HG03342 (cell line): ENCODE measurements around the gene CLEC17A.
A peak's percentile ranks its signal among the peaks of the same experiment; 100 is the strongest.
"Not testable (repeated sequence)": the region's sequence is repeated elsewhere in the genome, so short reads cannot be mapped to it uniquely, and the experiment has no call there.

ENCODE experiments used
- ATAC-seq: cut with Tn5 transposase; IDR thresholded peaks from one replicate; pipeline ENCODE4 v1.9.1; 2021; ENCODE audit warnings: mild to moderate bottlenecking, moderate library complexity; ENCODE audit not compliant: unreplicated experiment

CLEC17A gene, protein sequence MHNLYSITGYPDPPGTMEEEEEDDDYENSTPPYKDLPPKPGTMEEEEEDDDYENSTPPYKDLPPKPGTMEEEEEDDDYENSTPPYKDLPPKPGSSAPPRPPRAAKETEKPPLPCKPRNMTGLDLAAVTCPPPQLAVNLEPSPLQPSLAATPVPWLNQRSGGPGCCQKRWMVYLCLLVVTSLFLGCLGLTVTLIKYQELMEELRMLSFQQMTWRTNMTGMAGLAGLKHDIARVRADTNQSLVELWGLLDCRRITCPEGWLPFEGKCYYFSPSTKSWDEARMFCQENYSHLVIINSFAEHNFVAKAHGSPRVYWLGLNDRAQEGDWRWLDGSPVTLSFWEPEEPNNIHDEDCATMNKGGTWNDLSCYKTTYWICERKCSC

DNA sequence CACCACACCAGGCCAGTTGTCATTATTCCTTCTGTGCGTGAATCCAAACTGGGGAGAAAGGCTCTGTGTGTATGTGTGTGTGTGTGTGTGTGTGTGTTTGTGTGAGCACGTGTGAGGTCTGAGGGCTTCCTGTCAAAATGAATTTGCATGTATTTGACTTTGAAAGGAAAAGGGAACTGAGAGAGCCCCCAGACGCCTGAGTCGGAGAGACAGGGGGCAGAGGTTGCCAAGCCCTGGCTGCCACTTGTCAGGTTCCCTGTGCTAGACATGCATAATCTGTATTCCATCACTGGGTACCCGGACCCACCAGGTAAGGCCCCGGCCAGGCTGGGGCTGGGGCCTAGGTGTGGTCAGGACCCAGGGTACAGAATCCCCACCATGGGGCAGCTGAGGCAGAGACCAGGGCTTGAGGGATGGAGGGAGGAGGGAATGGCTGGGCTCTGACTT lies at the start of gene CLEC17A:
Gene CLEC17A, plus strand, starts transcription at position 191 of the 447 bp plus-strand sequence. Its CDS starts 77 bp downstream, at position 268.
- no peak for ATAC-seq

DNA sequence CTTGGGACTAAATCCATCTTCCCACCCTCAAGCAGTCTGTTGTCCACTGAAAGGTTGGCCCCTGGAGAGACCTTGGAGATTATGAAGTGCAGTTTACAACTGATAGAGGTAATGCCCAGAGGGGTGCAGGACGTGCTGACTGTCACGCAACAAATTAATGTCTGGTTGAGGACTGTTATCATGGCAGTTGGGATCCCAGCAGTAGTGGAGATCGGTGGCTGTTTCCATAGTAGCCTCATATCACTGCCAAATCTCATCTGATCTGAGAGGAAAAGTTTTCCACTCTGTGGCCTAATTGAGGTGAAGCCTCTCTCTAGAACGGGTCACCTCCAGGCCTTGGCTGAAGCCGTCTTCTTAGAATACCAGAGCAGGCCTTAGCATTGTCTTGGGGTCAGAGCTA lies 49.4 kb upstream of the CLEC17A start:
- ATAC-seq: no peak

DNA sequence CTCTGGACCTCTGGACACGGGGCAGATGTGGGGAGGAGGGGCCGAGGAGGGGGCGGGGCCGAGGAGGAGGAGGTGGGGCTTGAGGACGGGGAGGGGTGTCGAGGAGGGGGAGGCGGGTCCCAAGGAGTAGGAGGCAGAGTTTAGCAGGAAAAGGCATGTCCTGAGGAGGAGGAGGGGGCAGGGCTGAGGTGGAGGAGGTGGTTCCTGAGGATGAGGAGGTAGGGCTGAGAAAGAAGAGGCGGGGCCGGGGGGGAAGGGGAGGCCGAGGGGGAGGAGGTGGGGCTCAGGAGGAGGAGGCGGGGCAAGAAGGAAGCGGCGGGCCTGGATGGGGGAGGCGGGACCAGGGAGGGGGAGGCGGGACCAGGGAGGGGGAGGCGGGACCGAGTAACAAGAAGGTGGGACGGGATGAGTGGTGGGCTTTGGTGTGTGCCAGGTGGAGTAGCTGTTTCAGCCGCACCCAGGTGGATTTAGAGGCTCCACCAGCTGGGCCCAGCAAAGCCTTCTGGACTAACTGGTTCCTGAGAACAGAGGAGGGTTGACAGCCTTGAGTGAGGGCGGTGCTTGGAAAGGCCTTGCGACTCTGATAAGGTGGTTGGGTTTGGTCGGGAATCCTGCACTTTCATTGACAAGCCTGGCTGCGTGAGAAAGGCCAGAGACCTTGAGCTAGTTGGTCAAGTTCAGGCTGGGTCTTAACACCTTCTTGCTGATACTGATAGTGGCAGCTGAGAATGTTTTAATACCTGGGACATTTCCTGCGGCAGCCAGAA lies 45.8 kb upstream of the CLEC17A start:
- no peak for ATAC-seq

GRCh38 chr19:14540741-14541525 lies 42.0 kb upstream of the CLEC17A start:
- ATAC-seq: no peak

DNA sequence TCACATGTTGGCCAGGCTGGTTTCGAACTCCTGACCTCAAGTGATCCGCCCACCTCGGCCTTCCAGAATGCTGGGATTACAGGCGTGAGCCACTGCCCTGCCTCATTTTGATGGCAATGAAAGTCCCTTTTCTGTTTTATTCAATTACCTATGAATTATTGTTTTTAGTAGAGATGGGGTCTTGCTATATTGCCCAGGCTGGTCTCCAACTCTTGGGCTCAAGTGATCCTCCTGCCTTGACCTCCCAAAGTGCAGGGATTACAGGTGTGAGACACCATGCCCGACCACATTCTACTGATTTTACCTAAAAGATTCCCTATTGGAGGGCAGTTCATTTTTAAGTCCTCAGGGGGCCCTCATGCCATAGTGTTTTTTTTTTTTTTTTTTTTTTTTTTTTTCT lies 40.9 kb upstream of the CLEC17A start:
- not testable (repeated sequence) for ATAC-seq

- no peak for ATAC-seq
Observed at GRCh38 chr19:14542711-14543328, 40.1 kb upstream of the CLEC17A start.

- no peak for ATAC-seq
Observed at GRCh38 chr19:14544047-14544446, 38.8 kb upstream of the CLEC17A start.

DNA sequence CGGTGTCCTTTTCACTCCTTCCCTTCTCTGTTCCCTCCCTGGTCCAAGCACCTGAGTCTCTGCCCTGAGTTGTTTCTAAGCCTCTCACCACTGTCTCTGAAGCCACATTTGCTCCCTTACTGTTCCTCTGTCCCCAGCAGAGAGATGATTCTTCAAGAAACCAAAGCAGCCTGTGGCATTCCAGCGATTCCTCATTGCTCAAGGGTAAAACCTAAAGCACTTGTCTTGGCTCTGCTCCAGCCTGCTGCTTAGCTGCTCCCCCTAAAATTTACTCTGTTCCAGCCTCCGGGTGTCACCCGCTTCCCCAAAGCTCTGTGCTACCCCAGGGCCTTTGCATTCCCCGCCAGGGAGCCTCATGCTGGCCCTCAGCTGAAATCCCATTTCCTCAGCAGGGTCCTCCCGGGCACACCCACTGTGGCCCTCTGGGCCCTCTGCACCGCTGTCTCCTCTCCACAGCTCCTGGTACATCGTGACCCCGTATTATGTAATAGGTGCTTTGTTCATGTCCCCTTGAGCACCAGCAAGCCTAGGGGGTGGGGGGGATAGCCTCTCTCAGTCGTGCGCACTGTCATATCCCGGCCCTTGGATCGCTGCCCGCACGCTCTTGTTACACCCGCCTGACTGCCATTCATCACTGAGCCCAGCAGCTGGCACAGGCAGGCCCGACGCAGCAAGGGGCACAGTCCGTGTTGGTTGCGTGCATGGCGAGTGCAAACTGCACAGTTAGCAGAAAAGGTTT lies 37.7 kb upstream of the CLEC17A start:
- ATAC-seq: no peak

DNA sequence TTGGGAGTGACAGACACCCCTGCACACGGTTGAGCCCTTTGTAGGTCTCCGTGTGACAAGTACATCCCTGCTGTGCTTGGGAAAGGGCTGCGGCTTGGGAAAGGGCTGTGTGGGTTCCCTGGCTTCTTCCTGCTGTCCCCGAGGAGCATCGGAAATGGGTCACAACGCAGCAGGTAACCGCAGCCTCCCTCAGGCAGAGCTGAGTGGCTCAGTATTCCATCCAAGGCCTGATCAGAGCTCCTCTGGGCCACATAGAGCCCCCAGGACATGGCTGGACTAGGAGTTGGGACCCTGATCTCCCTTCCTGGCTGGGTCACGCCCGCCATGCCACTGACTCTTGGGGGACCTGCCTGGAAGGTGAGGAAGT lies 37.2 kb upstream of the CLEC17A start:
- ATAC-seq: no peak

- no peak for ATAC-seq
Observed at GRCh38 chr19:14550201-14550754, 32.6 kb upstream of the CLEC17A start.

DNA sequence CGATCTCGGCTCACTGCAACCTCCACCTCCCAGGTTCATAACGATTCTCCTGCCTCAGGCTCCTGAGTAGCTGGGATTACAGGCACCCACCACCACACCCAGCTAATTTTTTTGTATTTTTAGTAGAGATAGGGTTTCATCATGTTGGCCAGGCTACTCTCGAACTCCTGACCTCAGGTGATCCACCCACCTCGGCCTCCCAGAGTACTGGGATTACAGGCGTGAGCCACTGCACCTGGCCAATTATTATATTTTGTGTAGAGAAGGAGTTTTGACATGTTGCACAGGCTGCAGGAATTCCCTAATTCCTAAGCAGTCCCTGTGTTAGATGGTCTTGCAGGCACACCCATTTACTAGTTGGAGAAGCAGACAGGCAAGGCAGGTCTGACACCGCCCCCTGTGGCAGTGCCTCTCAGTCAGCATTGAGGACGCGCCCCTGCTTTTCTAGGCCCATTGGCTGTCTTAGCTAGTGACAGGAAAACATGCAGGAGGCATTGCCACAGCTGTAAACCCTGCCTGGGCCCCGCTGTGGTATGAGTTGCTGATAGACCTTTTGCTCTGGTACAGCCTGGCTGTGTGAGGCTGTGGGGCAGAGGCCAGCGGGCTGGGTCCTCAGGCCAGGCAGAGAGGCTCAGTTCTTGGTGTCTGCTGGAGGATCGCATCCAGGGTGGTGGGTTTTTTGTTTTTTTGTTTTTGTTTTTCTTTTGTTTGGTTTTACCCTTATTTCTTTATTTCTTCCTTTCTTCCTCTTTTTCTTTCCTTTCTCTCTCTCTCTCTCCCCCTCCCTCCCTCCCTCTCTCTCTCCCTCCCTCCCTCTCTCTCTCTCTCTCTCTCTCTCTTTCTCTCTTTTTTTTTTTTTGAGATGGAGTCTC lies 31.5 kb upstream of the CLEC17A start:
- ATAC-seq: not testable (repeated sequence)

GRCh38 chr19:14552006-14552360 lies 30.9 kb upstream of the CLEC17A start:
- not testable (repeated sequence) for ATAC-seq

DNA sequence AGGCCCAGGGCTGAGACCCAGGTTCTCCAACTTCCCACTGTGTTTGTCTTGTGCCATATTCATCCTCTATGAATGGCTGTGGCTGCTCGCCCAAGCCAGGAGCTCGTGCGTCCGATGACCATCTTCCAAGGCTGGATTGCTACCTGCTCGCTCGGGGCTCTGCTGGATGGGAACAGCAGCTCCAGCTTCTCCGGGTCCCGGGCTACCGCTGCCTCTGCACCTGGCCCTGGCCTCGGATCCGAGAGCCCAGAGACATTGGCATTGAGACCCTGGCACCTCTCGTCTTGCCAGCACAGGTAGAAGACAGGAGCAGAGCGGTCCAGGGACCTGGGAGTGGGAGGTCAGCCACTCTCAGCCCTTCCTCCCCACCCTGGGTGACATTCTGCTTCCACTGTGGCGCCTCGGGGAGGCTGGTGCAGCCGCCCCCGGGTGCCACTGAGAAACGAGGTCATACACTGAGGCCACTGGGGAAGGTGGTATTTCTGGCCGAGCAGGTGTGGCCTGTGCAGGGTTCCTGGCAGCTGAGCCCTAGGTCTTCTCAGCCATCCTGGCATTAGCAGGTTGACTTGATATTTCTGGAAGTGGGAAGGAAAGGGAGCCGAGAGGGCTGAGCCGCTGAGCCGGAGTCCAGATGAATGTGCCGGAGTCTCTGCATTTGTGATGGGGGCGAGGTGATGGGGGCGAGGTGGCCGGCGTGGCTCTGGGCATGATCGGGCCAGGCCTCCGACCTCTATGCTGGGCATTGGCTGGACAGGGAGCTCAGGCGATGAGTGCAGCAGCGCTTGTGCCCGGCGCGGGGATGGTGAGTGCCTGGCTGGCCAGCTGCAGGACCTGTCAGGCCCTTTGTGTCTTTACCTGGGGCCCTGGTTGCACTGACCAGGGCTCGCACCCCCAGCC lies 29.6 kb upstream of the CLEC17A start:
- no peak for ATAC-seq

GRCh38 chr19:14553939-14554243 lies 29.0 kb upstream of the CLEC17A start:
- no peak for ATAC-seq

DNA sequence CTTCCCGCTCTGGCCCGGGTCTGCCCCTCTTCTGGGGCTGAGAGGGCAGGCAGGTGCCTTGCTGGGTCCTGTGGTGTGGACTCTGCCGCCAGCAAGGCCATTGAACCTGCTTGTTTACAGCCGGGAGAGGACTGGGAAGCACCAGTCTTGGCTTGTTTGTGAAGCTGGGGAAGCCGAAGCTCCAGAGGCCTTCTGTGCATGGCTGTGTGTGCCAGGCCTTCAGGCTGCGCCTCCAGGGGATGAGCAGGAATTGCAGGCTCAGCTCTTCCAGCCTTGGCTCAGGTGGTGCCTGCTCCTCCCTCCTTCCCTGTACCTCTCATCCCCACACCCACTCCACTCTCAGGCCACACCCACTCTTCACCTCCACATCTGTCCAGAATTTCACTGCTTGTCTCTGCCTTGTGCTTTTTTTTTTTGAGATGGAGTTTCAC lies 28.5 kb upstream of the CLEC17A start:
- ATAC-seq: no peak

DNA sequence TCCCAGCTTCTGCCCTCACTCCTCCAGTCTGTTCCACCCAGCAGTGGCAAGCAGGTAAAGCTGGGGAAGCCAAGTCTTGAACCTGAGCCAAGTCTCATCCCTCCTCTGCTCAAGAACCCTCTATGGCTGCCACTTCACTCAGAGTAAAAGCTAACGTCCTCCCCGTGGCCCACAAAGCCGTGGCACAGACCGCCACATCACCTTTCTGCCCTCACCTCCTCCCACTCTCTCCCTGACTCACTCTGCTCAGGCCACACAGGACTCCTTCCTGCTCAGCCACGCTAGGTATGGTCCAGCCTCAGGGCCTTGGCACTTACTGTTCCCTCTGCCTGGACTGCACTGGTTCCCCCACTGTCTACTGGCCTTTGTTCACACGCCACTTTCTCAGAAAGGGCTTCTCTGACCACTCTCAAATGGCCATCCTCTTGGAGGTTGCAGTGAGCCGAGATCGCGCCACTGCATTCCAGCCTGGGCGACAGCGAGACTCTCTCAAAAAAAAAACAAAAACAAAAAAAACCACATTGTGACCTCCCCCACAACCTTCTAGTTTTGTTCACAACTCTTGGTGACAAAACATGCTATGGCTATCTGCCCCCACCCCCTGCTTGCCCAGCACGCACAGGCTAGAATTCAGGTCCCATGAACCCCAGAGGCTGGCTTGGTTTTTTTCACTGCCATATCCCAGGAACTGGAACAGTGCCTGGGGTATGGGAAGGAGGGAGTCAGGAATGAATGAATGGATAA lies 26.8 kb upstream of the CLEC17A start:
- no peak for ATAC-seq

DNA sequence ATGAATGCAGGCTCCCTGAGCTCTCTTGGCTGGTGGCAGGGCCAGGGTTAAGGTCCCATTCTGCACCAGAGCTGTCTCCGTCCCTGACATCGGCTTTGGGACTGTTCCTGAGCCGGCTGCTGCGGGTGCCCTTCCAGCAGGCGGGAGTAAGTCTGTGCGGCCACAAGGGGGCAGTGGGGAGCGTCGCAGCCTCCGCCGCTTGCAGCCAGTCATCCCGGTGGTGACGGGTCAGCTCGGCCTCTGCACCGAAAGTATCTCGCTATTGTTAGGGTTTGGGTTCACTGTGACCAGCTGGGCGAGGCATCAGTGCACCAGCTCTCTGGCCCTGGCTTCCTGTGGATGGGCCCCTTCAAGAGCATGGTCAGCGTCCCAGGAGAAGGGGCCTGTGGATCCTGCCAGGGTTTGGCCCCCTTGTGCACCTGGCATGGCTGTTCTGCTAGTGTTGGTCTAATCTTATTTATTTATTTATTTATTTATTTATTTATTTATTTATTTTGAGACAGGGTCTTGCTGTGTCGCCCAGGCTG lies 26.2 kb upstream of the CLEC17A start:
- ATAC-seq: peak; percentile 56
